Measurements from ENCODE around the gene ABCA4.

- TF ChIP-seq CREB1 (IDR thresholded peaks at IDR 0.05; ENCODE audit: low read depth) (no peak), TEAD4 (IDR thresholded peaks at IDR 0.05) (peak; percentile 81), EP300 (IDR thresholded peaks at IDR 0.05; ENCODE audit: borderline replicate concordance) (peak; percentile 99), YY1 (IDR thresholded peaks at IDR 0.05; ENCODE audit: low read depth) (no peak), RAD21 (IDR thresholded peaks at IDR 0.05; ENCODE audit: low read depth) (no peak), FOXM1 (IDR thresholded peaks at IDR 0.05; ENCODE audit: borderline replicate concordance, low read depth) (peak; percentile 97), USF1 (IDR thresholded peaks at IDR 0.05) (no peak), CEBPB (IDR thresholded peaks at IDR 0.05) (no peak), NFIC (IDR thresholded peaks at IDR 0.05) (peak; percentile 99)
- TF ChIP-seq, protein P1, sequence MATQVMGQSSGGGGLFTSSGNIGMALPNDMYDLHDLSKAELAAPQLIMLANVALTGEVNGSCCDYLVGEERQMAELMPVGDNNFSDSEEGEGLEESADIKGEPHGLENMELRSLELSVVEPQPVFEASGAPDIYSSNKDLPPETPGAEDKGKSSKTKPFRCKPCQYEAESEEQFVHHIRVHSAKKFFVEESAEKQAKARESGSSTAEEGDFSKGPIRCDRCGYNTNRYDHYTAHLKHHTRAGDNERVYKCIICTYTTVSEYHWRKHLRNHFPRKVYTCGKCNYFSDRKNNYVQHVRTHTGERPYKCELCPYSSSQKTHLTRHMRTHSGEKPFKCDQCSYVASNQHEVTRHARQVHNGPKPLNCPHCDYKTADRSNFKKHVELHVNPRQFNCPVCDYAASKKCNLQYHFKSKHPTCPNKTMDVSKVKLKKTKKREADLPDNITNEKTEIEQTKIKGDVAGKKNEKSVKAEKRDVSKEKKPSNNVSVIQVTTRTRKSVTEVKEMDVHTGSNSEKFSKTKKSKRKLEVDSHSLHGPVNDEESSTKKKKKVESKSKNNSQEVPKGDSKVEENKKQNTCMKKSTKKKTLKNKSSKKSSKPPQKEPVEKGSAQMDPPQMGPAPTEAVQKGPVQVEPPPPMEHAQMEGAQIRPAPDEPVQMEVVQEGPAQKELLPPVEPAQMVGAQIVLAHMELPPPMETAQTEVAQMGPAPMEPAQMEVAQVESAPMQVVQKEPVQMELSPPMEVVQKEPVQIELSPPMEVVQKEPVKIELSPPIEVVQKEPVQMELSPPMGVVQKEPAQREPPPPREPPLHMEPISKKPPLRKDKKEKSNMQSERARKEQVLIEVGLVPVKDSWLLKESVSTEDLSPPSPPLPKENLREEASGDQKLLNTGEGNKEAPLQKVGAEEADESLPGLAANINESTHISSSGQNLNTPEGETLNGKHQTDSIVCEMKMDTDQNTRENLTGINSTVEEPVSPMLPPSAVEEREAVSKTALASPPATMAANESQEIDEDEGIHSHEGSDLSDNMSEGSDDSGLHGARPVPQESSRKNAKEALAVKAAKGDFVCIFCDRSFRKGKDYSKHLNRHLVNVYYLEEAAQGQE (IDR thresholded peaks at IDR 0.05; ENCODE audit: low read depth): no peak
These were observed 52.6 kb downstream of the ABCA4 start for GRCh38 chr1:94068096-94068998.
